ENCODE data around the gene PABPN1.

Gene PABPN1

DNA sequence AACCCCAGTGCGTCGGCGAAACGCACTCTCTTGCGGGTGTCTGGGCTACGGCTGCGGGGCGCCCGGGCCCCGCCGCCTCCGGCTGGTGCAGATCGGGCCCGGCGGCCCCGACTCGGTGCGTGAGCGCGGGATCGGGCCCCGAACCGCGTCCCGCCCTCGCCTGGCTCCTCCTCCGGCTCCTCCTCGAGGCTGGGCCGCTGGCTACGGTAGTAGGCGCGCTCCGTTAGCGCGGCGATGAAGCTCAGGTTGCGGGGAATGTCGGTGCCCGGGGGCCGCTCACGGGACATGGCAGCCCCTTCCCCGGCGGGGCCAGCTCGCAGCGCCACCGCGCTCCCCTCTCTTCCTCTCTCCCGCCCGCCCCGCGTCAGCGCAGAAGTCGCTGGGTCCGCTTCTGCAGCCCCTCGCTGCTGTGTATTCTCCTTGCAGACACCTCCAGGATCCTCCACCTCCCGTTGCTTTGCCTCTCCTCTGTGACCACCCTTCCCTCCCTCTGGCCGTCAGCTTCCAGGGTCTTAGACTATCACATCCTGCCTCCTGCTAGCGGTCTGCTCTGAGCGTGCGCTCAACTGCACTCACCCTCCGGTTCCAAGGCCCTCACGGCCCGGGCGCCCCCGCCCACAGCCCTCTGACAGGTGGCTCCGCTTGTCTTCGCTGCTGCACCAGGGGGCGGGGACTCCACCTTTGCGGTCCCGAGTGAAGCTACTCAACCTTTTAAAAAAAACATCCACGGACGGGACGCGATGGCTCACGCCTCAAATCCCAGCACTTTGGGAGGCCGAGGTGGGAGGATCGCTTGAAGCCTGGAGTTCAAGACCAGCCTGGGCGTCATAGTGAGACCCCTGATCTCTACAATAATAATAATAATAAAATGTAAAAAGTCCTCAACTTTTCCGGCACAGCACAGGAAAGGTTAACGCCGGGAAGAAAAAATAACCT lies 18.7 kb upstream of the PABPN1 start, which contains the start of gene PPP1R3E:
PPP1R3E (minus strand) TSS at position 570 of the 936 bp plus-strand sequence; CDS start at position 287, 283 bp downstream.
- Histone ChIP-seq H3K27me3 (ENCODE audit: control insufficient read depth in 1 of 2, insufficient read depth in 2 of 2, low read length in 2 of 2) (no peaks in the 10 kb centered on the region), H3K4me1 (ENCODE audit: control insufficient read depth, insufficient read depth, low read length) (peaks cover 40% of the 10 kb centered on the region), H3K27ac (ENCODE audit: low read length) (peak within 1 kb of the TSS; percentile 97), H3K36me3 (ENCODE audit: control insufficient read depth in 2 of 2, insufficient read depth in 2 of 2, low read length in 2 of 2) (peaks cover 4 to 9% of the 10 kb centered on the region in 2 donors), H3K9me3 (ENCODE audit: control insufficient read depth in 2 of 2, low read length in 2 of 2) (no peaks in the 10 kb centered on the region), H3K9ac (ENCODE audit: low read length in 2 of 2) (peak within 1 kb of the TSS; percentile 78 to 88), H3K4me3 (ENCODE audit: low read length in 2 of 2) (peak within 1 kb of the TSS; percentile 59 to 91)

DNA sequence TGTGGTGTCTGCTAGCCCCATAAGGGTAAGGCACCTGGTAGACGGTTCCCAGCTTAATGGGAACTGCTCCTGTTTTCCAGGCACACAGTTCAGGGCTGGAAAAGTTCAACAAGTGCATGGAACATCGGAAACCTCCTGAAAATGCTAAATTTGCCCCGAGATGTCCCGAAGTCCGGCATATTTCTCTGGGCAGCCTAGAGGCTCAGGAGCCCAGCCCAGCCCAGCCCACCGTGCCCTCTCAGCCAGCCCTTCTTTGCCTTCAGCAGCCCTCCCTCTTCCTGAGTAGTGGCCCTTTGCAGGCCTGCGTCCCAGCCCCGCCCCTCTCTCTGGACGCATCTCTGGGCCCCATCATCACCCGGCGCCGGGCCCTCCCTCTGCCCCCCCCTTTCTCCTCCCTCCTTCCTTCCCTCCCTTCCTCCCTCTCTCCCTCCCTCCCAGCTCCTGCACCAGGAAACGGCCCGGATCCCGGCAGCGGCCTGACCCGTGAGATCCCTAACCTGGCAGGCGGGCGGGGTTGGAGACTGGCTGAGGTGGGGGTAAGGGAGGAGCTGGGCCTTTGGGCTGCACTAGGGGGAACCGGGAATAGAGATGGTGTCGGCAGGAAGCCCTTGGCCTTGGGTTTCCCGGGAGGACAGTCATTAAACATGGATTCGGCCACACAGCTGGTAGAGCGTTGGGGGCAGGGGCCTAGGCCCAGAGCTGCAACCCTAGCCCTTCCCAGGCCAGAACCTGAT lies 14.7 kb upstream of the PABPN1 start, which contains the start of gene BCL2L2:
BCL2L2 (plus strand) TSS at position 422 of the 734 bp plus-strand sequence. CDS start 935 bp downstream, outside the sequence.
- Histone ChIP-seq H3K9me3 (ENCODE audit: control insufficient read depth in 2 of 2, low read length in 2 of 2) (no peaks in the 10 kb centered on the region), H3K4me1 (ENCODE audit: control insufficient read depth, insufficient read depth, low read length) (peaks cover 47% of the 10 kb centered on the region), H3K9ac (ENCODE audit: low read length in 2 of 2) (peak within 1 kb of the TSS; percentile 94 to 97), H3K27me3 (ENCODE audit: control insufficient read depth in 1 of 2, insufficient read depth in 2 of 2, low read length in 2 of 2) (no peaks in the 10 kb centered on the region), H3K27ac (ENCODE audit: low read length) (peak within 1 kb of the TSS; percentile 88), H3K4me3 (ENCODE audit: low read length in 2 of 2) (peak within 1 kb of the TSS; percentile 94 to 97), H3K36me3 (ENCODE audit: control insufficient read depth in 2 of 2, insufficient read depth in 2 of 2, low read length in 2 of 2) (peaks cover 20 to 27% of the 10 kb centered on the region in 2 donors)

GRCh38 chr14:23307146-23307530 lies 14.1 kb upstream of the PABPN1 start:
- peak overlapping the region; percentile 94 to 97 for H3K9ac ChIP-seq (ENCODE audit: low read length in 2 of 2)
- H3K27me3 ChIP-seq (ENCODE audit: control insufficient read depth in 1 of 2, insufficient read depth in 2 of 2, low read length in 2 of 2), result no peaks in the 10 kb centered on the region
- H3K4me1 ChIP-seq (ENCODE audit: control insufficient read depth, insufficient read depth, low read length), result peaks cover 47% of the 10 kb centered on the region
- no peaks in the 10 kb centered on the region for H3K9me3 ChIP-seq (ENCODE audit: control insufficient read depth in 2 of 2, low read length in 2 of 2)
- peak overlapping the region; percentile 88 for H3K27ac ChIP-seq (ENCODE audit: low read length)
- H3K36me3 ChIP-seq (ENCODE audit: control insufficient read depth in 2 of 2, insufficient read depth in 2 of 2, low read length in 2 of 2), result peaks cover 20 to 27% of the 10 kb centered on the region in 2 donors
- H3K4me3 ChIP-seq (ENCODE audit: low read length in 2 of 2), result peak overlapping the region; percentile 94 to 97

DNA sequence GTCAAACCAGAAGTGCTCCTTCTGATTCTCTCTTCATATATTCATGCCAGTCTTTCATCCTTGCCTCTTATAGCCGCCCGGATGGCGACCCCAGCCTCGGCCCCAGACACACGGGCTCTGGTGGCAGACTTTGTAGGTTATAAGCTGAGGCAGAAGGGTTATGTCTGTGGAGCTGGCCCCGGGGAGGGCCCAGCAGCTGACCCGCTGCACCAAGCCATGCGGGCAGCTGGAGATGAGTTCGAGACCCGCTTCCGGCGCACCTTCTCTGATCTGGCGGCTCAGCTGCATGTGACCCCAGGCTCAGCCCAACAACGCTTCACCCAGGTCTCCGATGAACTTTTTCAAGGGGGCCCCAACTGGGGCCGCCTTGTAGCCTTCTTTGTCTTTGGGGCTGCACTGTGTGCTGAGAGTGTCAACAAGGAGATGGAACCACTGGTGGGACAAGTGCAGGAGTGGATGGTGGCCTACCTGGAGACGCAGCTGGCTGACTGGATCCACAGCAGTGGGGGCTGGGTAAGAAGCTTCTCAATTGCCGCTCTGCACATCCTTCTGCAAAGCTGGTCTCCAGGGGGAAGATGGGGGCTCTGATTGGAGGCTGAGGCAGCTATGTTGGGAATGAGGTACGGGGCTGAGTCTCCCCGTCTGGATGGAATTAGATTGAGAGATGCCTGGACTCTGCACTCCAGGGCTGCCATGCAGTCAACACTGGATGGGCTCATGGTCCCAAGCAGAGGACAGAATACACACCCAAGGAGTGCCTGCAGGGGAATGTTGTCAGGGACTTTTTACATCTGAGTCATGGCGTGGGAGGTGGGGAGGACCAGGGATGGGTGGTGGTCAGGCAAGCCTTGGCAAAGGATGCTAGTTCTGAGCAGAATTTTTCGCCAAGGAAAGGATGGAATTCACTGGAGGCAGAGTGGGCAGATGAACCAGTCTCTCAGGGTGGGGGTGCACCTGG lies 13.3 kb upstream of the PABPN1 start:
- peak overlapping the region; percentile 94 to 97 for H3K9ac ChIP-seq (ENCODE audit: low read length in 2 of 2)
- H3K9me3 ChIP-seq (ENCODE audit: control insufficient read depth in 2 of 2, low read length in 2 of 2), result no peaks in the 10 kb centered on the region
- peak overlapping the region; percentile 88 for H3K27ac ChIP-seq (ENCODE audit: low read length)
- H3K36me3 ChIP-seq (ENCODE audit: control insufficient read depth in 2 of 2, insufficient read depth in 2 of 2, low read length in 2 of 2), result peaks cover 20 to 27% of the 10 kb centered on the region in 2 donors
- H3K4me1 ChIP-seq (ENCODE audit: control insufficient read depth, insufficient read depth, low read length), result peaks cover 42% of the 10 kb centered on the region
- H3K27me3 ChIP-seq (ENCODE audit: control insufficient read depth in 1 of 2, insufficient read depth in 2 of 2, low read length in 2 of 2), result no peaks in the 10 kb centered on the region
- H3K4me3 ChIP-seq (ENCODE audit: low read length in 2 of 2), result peak overlapping the region; percentile 94 to 97

- H3K4me1 ChIP-seq (ENCODE audit: control insufficient read depth, insufficient read depth, low read length), result peaks cover 38% of the 10 kb centered on the region
- H3K9ac ChIP-seq (ENCODE audit: low read length in 2 of 2), result peak overlapping the region in 1 of 2 donors; percentile 38
- H3K36me3 ChIP-seq (ENCODE audit: control insufficient read depth in 2 of 2, insufficient read depth in 2 of 2, low read length in 2 of 2), result peaks cover 20 to 27% of the 10 kb centered on the region in 2 donors
- H3K4me3 ChIP-seq (ENCODE audit: low read length in 2 of 2), result peak overlapping the region in 1 of 2 donors; percentile 40
- H3K27me3 ChIP-seq (ENCODE audit: control insufficient read depth in 1 of 2, insufficient read depth in 2 of 2, low read length in 2 of 2), result no peaks in the 10 kb centered on the region
- H3K9me3 ChIP-seq (ENCODE audit: control insufficient read depth in 2 of 2, low read length in 2 of 2), result no peaks in the 10 kb centered on the region
- no peak overlapping the region for H3K27ac ChIP-seq (ENCODE audit: low read length)
Measured at GRCh38 chr14:23308721-23309445, 12.4 kb upstream of the PABPN1 start.

GRCh38 chr14:23310546-23310945 lies 10.7 kb upstream of the PABPN1 start:
- Histone ChIP-seq H3K4me1 (ENCODE audit: control insufficient read depth, insufficient read depth, low read length) (peaks cover 37% of the 10 kb centered on the region), H3K9ac (ENCODE audit: low read length in 2 of 2) (no peak overlapping the region), H3K4me3 (ENCODE audit: low read length in 2 of 2) (no peak overlapping the region), H3K9me3 (ENCODE audit: control insufficient read depth in 2 of 2, low read length in 2 of 2) (no peaks in the 10 kb centered on the region), H3K27ac (ENCODE audit: low read length) (no peak overlapping the region), H3K27me3 (ENCODE audit: control insufficient read depth in 1 of 2, insufficient read depth in 2 of 2, low read length in 2 of 2) (no peaks in the 10 kb centered on the region), H3K36me3 (ENCODE audit: control insufficient read depth in 2 of 2, insufficient read depth in 2 of 2, low read length in 2 of 2) (peaks cover 20 to 27% of the 10 kb centered on the region in 2 donors)

GRCh38 chr14:23316300-23316699 lies 5.0 kb upstream of the PABPN1 start:
- H3K27me3 ChIP-seq (ENCODE audit: control insufficient read depth in 1 of 2, insufficient read depth in 2 of 2, low read length in 2 of 2), result no peaks in the 10 kb centered on the region
- no peaks in the 10 kb centered on the region for H3K9me3 ChIP-seq (ENCODE audit: control insufficient read depth in 2 of 2, low read length in 2 of 2)
- no peak overlapping the region for H3K4me3 ChIP-seq (ENCODE audit: low read length in 2 of 2)
- no peak overlapping the region for H3K9ac ChIP-seq (ENCODE audit: low read length in 2 of 2)
- no peaks in the 10 kb centered on the region for H3K36me3 ChIP-seq (ENCODE audit: control insufficient read depth in 2 of 2, insufficient read depth in 2 of 2, low read length in 2 of 2)
- peaks cover 9% of the 10 kb centered on the region for H3K4me1 ChIP-seq (ENCODE audit: control insufficient read depth, insufficient read depth, low read length)
- H3K27ac ChIP-seq (ENCODE audit: low read length), result no peak overlapping the region

- H3K27me3 ChIP-seq (ENCODE audit: control insufficient read depth in 1 of 2, insufficient read depth in 2 of 2, low read length in 2 of 2), result no peaks in the 10 kb centered on the region
- H3K4me1 ChIP-seq (ENCODE audit: control insufficient read depth, insufficient read depth, low read length), result peaks cover 22% of the 10 kb centered on the region
- peak overlapping the region; percentile 39 to 90 for H3K9ac ChIP-seq (ENCODE audit: low read length in 2 of 2)
- H3K36me3 ChIP-seq (ENCODE audit: control insufficient read depth in 2 of 2, insufficient read depth in 2 of 2, low read length in 2 of 2), result peaks cover 17 to 20% of the 10 kb centered on the region in 2 donors
- H3K9me3 ChIP-seq (ENCODE audit: control insufficient read depth in 2 of 2, low read length in 2 of 2), result no peaks in the 10 kb centered on the region
- peak overlapping the region; percentile 48 to 80 for H3K4me3 ChIP-seq (ENCODE audit: low read length in 2 of 2)
- H3K27ac ChIP-seq (ENCODE audit: low read length), result peak overlapping the region; percentile 98
Measured at GRCh38 chr14:23319746-23320583, 1.3 kb upstream of the PABPN1 start.

Data from stomach smooth muscle (tissue), 2 donors.